RKO (cell line): ENCODE results near the gene ATP2A1.
A peak's percentile ranks its signal among the peaks of the same experiment; 100 is the strongest.
"Not testable (repeated sequence)": the region's sequence is repeated elsewhere in the genome, so short reads cannot be mapped to it uniquely, and the experiment has no call there.

Source experiments
- DNase-seq: peaks from one replicate; pipeline ENCODE4 v3.0.0-alpha.2; 2016; ENCODE audit warnings: low spot score

ATP2A1 gene

DNA sequence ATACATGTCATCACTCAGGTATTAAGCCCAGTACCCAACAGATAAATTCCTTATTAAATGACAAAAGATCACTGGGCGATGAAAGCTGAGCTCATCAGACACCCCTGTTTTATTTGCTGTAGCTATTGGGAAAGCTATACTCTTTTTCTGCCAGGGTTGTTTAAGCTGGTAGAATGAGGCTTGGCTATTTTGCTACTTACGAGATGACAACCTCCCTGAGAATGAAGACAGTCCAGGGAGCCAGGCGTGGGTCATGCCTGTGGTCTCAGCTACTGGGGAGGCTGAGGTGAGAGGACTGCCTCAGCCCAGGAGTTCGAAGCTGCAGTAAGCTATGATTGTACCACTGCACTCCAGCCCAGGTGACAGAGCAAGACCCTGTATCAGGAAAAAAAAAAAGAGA, 19.0 kb upstream of the ATP2A1 start:
- DNase-seq, result no peak

GRCh38 chr16:28863929-28864793, 14.1 kb upstream of the ATP2A1 start:
- DNase-seq, result peak; percentile 50

DNA sequence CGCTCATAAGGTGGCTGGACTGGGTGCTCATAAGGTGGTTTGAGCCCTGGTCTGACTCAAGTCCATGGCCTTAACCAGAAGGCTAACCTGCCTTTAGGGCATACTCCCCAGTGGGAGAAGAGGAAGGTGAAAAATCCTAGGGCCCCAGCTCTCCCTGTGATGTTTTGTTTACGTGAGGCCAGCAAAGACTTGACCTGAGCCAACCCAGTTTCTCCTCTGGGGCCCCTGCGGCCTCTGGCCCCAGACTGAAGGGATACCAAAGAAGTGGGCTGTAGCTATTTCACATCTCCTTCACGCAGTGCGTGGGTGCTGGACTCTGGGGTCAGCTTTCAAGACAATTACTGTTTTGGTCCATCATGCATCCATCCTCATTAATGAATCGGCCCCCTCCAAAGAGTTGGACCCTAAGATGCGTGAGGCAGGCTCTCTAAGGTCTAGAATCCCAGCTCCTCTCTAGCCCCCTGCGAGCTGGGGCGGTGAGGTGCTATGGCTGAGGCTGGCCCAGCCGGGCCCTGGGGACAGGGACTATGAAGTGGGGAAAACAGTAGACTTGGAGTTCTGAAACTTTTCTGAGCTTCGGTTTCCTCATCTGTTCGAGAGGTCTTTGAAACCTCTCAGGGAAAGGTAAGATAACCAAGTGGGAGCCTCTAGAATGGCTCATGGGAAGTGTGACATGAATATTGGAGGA, 13.1 kb upstream of the ATP2A1 start:
- no peak for DNase-seq

GRCh38 chr16:28865722-28866453, 12.4 kb upstream of the ATP2A1 start:
- no peak for DNase-seq

- DNase-seq, result no peak
Observed at GRCh38 chr16:28866454-28866804, 11.9 kb upstream of the ATP2A1 start.

DNA sequence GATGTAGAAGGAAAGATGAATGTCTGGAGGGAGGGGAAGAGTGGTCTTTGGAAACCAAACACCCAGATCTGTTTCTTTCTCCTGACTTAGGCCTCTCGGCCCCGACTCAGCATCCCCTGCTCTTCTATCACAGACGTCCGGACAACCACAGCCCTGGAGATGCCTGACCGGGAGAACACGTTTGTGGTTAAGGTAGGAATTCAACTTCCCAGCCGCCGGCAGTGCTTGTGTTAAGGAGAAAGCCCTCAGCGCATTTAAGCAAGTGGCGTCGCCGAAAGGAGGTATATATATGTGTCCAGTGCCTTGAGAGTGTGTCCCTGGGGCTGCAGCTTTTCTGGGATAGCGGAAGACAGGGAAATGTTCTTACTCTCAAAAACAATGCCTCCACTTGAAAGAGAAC, 11.0 kb upstream of the ATP2A1 start:
- DNase-seq, result no peak

GRCh38 chr16:28867646-28868045, 10.6 kb upstream of the ATP2A1 start:
- DNase-seq, result not testable (repeated sequence)

- DNase-seq, result no peak
Observed at GRCh38 chr16:28869201-28869600, 9.1 kb upstream of the ATP2A1 start.

DNA sequence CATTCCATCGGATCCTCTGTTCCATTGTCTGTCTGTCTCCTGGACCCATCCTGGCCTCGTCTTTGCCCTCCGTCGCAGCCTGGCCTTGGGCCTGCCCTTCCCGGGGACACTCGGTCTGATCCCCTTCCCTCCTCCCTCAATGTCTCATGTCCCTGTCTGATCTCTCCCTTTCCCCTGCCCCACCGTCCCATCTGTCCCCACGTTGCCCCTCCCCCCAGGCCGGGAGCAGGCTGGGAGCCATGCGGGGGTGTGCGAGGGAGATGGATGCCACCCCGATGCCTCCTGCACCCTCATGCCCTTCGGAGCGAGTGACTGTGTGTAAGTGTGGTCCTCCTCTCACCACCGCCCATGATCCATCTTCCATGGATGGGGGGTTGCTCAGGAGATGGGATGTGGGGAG, 5.3 kb upstream of the ATP2A1 start:
- no peak for DNase-seq

DNA sequence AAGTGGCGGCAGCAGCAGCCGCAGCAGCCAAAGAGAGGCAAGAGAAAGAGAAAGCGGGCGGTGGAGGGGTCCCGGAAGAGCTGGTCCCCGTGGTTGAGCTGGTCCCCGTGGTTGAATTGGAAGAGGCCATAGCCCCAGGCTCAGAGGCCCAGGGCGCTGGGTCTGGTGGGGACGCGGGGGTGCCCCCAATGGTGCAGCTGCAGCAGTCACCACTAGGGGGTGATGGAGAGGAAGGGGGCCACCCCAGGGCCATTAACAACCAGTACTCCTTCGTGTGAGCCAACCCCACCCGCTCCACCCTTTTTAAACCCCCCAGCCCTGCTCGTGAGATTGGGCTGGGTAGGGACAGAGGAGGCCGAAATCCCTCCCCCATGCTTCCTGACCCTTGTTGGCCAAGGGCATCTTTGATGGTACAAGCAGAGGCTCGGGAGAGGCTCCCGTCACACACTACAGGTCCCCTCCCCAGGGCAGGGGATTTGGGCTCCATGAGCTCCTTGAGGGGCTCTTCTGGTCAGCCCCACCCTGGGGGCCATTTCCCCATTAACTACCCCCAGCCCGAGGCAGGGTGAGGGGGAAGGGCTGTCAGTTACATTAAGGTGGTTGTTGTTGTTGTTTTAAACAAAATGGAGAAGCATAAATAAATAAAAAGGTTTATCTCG, 4.6 kb upstream of the ATP2A1 start:
- DNase-seq, result no peak

GRCh38 chr16:28874406-28874805, 3.9 kb upstream of the ATP2A1 start:
- DNase-seq, result no peak

DNA sequence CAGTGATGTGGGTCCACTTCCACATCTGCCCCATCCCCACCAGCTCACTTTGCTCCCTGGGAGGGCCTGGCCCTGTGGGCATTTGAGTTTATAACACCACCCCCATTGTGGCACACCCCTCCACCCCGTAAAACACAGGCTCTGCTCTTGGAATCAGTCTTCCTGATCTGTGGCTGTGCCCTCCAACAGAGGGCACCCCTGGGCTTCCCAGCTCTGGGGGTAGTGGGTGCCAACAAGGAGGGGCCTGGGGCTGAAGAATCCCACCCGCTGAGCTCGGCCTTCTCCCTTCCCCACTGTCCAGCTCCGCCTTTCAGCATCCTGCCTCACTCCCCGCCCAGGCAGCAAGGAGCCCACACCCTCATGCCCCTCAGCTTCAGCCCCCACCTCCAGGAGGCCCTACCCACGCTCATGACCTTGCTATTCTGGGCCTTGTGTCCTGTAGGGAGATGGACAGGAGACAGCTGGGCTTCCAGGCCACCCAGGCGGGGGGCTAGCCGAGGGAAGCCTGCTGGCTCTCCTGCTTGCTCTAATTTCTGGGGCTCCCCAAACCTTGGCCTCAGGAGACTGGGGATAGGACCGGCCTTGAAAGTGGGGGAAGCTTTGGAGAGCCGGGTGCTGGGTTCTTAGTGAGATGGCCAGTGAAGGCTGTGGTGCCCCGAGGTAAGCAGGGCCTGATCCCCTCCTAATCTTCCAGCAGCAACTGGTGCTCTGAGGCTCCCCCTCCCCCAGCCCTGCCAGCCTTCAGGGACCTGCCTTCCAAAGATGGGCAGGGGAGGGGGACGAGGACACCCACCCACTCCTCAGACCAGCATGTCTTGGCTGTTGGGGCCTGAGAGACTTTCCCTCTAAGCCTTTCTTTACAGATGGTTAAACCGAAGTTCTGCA, 2.9 kb upstream of the ATP2A1 start:
- DNase-seq, result no peak

DNA sequence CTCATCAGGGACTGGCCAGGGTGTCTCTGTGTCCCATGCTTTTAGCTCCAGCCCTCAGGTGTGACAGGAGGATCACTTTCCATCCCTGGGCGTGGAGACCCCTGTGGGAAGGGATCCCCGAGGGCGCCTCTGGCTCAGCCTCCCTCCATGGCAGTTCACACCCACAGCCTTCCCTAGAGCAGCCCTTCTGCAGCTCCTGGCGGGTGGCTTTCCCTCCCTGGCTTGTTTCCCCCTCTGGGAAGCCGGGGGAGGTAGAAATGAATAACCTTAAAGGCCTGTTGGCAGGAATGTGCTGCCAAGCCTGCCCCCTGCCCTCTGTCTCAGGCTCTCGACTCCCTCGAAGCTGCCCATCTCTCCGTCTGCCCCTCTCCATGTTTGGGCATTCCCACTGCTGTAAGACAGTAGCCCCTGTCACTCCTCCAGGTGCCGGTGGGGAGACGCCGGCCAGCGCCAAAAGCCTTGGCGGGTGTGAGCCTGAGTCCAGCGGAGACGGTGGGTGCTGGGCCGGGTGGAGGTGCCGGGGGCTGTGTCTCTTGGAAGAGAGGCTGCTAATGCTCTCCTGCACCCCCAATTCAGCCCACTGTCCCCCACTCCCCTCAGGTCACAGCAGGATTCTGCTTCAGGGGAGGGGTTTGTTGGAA, 2.1 kb upstream of the ATP2A1 start:
- no peak for DNase-seq

DNA sequence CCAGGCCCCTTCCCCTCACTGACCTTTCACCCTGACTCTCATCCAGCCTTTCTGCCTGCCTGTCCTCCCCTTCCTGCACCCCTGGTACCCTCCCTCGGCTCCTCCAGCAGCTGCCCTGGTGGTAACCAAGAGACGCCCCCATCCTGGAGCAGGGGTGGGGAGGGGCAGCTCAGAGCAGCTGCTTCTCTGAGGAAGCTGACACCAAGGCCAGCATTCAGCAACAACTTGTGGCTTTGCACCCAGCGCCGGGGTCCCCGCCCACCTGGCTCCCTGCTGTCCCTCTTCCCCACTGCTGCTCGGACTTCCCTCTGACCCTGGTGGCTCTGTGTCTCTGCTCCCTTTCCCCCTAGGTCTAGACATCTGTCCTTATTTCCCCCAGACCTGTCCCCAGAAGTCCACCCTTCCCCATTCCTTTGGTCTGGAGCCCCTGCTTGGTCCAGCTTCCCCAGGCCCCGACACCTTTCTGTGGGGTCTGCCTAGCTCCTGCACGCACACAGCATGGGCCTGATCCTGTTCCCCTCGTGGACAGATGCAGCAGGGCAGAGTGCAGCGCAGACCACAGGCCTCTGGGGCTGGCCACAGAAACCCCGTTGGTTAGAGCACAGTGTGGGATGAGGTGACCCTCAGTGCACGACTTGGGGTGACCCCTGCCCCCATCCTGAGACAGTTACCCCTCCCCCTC, 1.2 kb upstream of the ATP2A1 start:
- DNase-seq, result no peak

DNA sequence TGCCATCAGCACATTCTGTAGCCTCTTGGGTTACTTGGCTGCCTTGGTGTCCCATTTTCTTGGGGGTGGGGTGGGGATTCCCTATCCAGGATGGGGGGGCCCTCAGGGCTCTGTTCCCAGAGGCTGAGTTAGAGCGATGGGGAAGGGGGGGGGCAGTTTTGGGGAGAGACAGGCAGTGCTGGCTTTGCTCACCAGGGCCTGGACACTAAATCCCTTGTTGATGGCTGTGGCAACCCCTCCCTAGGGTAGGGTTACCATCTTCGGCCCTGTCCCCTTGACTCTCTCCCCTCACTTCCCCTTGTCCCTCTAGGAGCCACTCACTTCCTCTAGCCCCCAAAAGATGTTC, 660 bp upstream of the ATP2A1 start:
- no peak for DNase-seq

DNA sequence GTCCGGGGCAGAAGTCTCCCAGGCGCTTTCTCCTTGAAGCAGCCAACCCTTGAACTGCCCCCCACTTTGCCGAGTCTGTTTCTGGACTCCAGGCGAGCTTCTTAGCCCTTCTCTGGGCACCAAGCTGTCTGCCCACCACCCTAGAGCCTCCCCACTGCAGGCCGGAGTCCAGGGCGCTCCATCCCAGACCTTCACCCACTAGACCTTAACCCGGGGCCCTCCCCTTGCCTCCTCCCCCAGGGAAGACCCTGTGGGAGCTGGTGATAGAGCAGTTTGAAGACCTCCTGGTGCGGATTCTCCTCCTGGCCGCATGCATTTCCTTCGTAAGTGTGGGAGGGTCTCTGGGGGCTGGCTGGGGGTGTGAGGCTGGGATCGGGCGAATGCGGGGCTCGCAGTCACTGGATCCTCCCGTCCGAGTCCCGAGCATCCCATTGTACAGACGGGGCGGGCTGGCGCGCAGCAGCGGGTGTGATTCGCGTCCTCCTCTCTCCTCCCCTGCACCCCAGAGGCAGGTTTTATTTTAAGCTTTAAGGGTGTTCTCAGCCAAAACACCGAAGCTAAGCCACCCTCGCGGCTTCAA, 1.1 kb downstream of the ATP2A1 start:
- peak; percentile 18 for DNase-seq

GRCh38 chr16:28879841-28880588, 1.7 kb downstream of the ATP2A1 start:
- DNase-seq, result peak; percentile 78

DNA sequence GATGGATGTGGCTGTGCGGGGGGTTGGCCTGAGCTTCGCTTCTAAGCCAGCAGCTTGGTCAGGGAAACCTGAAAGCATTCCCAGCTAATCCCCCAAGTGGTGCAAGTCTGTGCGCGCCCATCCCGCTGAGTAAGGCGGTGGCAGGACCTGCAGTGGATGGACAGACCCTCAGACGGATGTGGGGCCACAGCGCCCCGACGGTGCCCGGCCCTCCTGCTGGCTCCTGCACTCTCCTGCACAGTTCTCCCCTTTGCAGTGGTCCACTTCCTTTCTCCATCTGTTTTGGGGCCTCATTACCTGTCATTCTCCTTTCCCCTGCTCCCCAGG, 2.3 kb downstream of the ATP2A1 start:
- DNase-seq, result no peak

DNA sequence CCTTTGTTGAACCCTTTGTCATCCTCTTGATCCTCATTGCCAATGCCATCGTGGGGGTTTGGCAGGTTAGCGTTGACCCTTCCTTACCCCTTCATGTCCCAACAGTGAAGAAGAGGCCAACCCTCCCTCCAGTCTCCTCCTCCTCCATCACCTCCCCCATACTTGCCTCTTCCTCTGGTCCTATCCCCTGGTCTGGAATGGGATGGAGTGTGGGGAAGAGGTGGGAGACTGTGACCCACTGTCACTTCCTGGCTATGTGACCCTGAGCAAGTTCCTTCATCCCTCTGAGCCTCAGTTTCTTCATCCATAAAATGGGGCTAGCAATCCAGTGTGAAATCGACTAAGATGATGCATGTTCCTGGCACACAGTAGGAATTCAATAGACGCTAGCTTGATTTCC, 2.7 kb downstream of the ATP2A1 start:
- no peak for DNase-seq
